Measurements from ENCODE around the gene ZNF860. TPM values are rescaled to one million over a fixed set of nuclear protein-coding genes. Genes with fewer than 3 reads are reported as not detected.
A peak's percentile ranks its signal among the peaks of the same experiment; 100 is the strongest.

Gene ZNF860
- total RNA-seq, 2 donors from 2014 or later: 3.7 to 4.4 TPM

DNA sequence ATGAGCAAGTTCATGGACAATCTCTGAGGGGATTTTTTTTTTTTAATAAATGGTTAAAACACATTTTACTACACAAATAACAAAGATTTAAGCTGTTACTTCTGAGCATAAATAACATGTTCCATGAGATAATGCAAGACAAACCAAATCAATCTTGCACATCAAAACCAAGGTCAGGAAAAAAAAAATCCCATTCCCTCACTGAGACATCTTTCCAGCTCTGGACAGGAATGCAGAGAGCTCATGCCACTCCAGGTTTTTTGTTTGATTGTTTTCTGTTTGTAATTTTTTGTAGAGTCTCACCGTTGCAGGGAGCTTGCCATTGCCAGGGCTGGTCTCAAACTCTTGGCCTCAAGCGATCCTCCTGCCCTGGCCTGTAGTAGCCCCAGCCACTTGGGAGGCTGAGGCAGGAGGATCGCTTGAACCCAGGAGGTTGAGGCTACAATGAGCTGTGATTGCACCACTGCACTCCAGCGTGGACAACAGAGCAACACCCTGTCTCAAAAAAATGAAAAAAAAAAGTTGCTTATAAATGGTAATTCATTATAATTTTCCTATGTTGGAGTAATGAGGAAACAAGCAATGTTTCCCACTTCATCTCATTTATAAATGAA is 14.5 kb upstream of the ZNF860 start:
- peak overlapping the region in 1 of 2 donors; percentile 29 for H3K27ac ChIP-seq
- WGBS: 64% methylated on average over 4 of the region's 4 CpGs
- TF ChIP-seq, protein P1, sequence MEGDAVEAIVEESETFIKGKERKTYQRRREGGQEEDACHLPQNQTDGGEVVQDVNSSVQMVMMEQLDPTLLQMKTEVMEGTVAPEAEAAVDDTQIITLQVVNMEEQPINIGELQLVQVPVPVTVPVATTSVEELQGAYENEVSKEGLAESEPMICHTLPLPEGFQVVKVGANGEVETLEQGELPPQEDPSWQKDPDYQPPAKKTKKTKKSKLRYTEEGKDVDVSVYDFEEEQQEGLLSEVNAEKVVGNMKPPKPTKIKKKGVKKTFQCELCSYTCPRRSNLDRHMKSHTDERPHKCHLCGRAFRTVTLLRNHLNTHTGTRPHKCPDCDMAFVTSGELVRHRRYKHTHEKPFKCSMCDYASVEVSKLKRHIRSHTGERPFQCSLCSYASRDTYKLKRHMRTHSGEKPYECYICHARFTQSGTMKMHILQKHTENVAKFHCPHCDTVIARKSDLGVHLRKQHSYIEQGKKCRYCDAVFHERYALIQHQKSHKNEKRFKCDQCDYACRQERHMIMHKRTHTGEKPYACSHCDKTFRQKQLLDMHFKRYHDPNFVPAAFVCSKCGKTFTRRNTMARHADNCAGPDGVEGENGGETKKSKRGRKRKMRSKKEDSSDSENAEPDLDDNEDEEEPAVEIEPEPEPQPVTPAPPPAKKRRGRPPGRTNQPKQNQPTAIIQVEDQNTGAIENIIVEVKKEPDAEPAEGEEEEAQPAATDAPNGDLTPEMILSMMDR (IDR thresholded peaks at IDR 0.05): no peak
- TF ChIP-seq POLR2A (IDR thresholded peaks at IDR 0.05): no peak
- TF ChIP-seq POLR2AphosphoS5 (IDR thresholded peaks at IDR 0.05): no peak
- no peak for DNase-seq (ENCODE audit: low spot score)
- no peaks in the 10 kb centered on the region for H3K4me1 ChIP-seq (replicated peaks)
- H3K9me3 ChIP-seq: no peaks in the 10 kb centered on the region
- no peaks in the 10 kb centered on the region for H3K36me3 ChIP-seq
- intact Hi-C loops (cut with DNase I): loop anchor here (10.0 kb wide), 1 partner anchor 432 kb away; the partner anchor contains the start of gene STT3B
- H3K27me3 ChIP-seq (replicated peaks; ENCODE audit: insufficient read depth): no peaks in the 10 kb centered on the region
- no peak overlapping the region for H3K4me3 ChIP-seq

DNA sequence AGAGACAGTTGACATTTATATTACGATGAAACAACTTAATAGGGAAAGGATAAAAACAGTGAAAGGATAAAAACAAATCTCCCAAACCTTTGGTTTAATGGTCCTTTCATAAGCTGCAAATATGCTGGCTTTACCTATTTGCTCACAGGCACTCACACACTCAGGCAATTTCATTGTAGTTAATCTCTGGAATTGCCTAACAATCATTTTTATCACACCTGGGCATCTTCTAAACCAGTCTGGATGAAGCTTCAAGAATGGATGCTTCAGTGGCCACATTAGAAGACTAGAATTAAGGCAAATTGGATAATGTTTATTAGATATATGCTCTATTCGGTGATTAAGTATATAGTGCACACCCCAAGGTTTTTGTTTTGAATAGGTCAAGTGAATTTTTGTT is 14.0 kb upstream of the ZNF860 start:
- Histone ChIP-seq H3K27me3 (replicated peaks; ENCODE audit: insufficient read depth) (no peaks in the 10 kb centered on the region), H3K4me3 (no peak overlapping the region), H3K9me3 (no peaks in the 10 kb centered on the region), H3K4me1 (replicated peaks) (no peaks in the 10 kb centered on the region), H3K27ac (peak overlapping the region in 1 of 2 donors; percentile 29), H3K36me3 (no peaks in the 10 kb centered on the region)
- intact Hi-C loops (cut with DNase I): loop anchor here (10.0 kb wide), 1 partner anchor 433 kb away; the partner anchor contains the start of gene STT3B
- 56% methylated on average over 2 of the region's 2 CpGs for WGBS
- TF ChIP-seq POLR2A (IDR thresholded peaks at IDR 0.05) (no peak), POLR2AphosphoS5 (IDR thresholded peaks at IDR 0.05) (no peak)
- TF ChIP-seq, protein P1 (IDR thresholded peaks at IDR 0.05): no peak
- no peak for DNase-seq (ENCODE audit: low spot score)

DNA sequence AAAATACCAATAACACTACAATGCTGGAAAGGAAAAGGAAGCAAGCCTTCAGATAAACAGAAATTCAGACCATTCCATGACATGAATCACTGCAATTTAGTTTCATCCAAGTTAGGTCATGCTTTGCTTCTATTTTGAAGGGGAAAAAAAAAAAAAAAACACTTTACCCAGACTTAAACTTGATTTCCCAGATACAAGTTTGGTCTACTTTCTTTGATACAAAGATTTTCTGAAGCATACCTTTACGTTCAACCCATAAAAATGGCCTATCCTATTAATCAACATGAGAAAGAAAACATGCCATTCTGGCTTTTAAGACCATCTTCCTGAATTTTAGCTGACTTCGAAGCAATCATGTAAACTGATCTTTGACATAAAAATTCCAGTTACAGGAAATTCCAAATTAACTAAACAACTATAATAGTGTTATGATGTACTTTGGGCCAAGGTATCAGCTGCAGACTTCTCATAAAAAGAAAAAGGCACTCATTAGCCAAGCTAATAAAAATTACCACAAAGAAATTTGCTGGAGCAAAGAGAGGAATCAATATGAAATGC is 13.1 kb upstream of the ZNF860 start:
- Histone ChIP-seq H3K36me3 (no peaks in the 10 kb centered on the region), H3K27ac (peak overlapping the region; percentile 6 to 12), H3K4me1 (replicated peaks) (no peaks in the 10 kb centered on the region), H3K27me3 (replicated peaks; ENCODE audit: insufficient read depth) (no peaks in the 10 kb centered on the region), H3K9me3 (no peaks in the 10 kb centered on the region), H3K4me3 (no peak overlapping the region)
- TF ChIP-seq POLR2A (IDR thresholded peaks at IDR 0.05): no peak
- TF ChIP-seq, protein P1 (IDR thresholded peaks at IDR 0.05): no peak
- peak; percentile 20 for TF ChIP-seq POLR2AphosphoS5 (IDR thresholded peaks at IDR 0.05)
- intact Hi-C loops (cut with DNase I): loop anchor here (10.0 kb wide), 1 partner anchor 434 kb away; the partner anchor contains the start of gene STT3B
- WGBS: 10% methylated on average over 2 of the region's 2 CpGs
- no peak for DNase-seq (ENCODE audit: low spot score)

DNA sequence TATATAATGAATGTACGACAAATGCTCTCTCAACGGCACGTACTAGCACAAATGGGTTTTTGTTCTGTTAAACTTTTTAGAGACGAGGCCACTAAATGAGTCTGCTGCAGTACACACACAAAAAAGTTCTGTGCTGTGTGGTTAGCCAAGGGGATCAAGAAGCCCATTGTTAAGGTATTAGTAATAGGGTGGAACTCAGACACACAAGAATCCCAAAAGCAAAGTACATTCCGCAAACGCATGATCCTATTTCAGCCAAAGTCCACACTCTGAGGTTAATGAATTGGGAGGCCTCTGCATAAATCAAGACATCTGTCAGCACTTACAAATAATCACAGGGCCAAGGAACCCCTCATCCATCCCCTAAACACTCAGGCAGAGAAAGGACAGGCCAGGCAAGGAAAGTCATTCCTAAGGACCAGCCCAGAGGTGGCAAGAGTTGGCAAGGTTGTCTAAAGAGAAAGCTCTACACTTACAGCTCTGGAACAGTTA is 12.6 kb upstream of the ZNF860 start:
- H3K4me1 ChIP-seq (replicated peaks): no peaks in the 10 kb centered on the region
- intact Hi-C loops (cut with DNase I): loop anchor here (10.0 kb wide), 1 partner anchor 434 kb away; the partner anchor contains the start of gene STT3B
- peak; percentile 45 for DNase-seq (ENCODE audit: low spot score)
- no peak overlapping the region for H3K4me3 ChIP-seq
- WGBS: 22% methylated on average over 6 of the region's 6 CpGs
- no peaks in the 10 kb centered on the region for H3K27me3 ChIP-seq (replicated peaks; ENCODE audit: insufficient read depth)
- no peak for TF ChIP-seq POLR2AphosphoS5 (IDR thresholded peaks at IDR 0.05)
- TF ChIP-seq, protein P1 (IDR thresholded peaks at IDR 0.05): no peak
- no peak for TF ChIP-seq POLR2A (IDR thresholded peaks at IDR 0.05)
- H3K9me3 ChIP-seq: no peaks in the 10 kb centered on the region
- H3K27ac ChIP-seq: peak overlapping the region; percentile 5 to 6
- no peaks in the 10 kb centered on the region for H3K36me3 ChIP-seq

Data from prostate gland (tissue), 2 donors.